ENCODE data around the gene COBL.

DNA sequence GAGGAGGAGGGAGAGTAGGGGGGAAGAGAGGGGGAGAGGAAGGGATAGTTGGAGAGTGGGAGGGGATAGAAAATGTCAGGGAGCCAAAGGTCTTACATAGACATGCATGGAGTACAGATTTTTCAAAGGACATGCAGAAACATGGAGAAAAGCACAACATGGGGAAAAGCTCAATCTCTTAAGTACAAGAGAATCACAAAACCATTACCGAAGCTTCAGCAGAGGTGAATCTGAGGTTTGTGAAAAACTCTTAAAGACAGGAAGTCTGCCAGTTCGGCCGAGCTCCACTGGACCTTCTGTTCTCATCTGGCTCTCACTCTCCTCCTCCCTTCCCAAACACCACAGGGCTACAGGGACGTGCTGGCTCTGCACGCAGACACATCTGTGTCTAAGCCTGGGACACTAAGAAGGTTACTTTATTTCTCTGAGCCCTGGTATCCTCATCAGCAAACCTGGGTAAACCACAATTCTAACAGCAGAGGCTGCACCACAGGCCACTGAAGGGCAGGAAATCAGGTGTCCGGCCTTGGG is 133.9 kb downstream of the COBL start:
- TF ChIP-seq, protein P1, sequence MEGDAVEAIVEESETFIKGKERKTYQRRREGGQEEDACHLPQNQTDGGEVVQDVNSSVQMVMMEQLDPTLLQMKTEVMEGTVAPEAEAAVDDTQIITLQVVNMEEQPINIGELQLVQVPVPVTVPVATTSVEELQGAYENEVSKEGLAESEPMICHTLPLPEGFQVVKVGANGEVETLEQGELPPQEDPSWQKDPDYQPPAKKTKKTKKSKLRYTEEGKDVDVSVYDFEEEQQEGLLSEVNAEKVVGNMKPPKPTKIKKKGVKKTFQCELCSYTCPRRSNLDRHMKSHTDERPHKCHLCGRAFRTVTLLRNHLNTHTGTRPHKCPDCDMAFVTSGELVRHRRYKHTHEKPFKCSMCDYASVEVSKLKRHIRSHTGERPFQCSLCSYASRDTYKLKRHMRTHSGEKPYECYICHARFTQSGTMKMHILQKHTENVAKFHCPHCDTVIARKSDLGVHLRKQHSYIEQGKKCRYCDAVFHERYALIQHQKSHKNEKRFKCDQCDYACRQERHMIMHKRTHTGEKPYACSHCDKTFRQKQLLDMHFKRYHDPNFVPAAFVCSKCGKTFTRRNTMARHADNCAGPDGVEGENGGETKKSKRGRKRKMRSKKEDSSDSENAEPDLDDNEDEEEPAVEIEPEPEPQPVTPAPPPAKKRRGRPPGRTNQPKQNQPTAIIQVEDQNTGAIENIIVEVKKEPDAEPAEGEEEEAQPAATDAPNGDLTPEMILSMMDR (IDR thresholded peaks at IDR 0.05): no peak
- TF ChIP-seq POLR2A (IDR thresholded peaks at IDR 0.05): no peak

Data from adrenal gland (tissue), 5 donors.